ENCODE data around the gene RBFOX1. TPM values are rescaled to one million over a fixed set of nuclear protein-coding genes. Genes with fewer than 3 reads are reported as not detected.

RBFOX1 gene
- total and polyA plus RNA-seq, 10 of the 15 experiments (the other 5 are each of a cell fraction or from before 2014, with no cell fraction given) = 0.87 TPM; not detected in 9

DNA sequence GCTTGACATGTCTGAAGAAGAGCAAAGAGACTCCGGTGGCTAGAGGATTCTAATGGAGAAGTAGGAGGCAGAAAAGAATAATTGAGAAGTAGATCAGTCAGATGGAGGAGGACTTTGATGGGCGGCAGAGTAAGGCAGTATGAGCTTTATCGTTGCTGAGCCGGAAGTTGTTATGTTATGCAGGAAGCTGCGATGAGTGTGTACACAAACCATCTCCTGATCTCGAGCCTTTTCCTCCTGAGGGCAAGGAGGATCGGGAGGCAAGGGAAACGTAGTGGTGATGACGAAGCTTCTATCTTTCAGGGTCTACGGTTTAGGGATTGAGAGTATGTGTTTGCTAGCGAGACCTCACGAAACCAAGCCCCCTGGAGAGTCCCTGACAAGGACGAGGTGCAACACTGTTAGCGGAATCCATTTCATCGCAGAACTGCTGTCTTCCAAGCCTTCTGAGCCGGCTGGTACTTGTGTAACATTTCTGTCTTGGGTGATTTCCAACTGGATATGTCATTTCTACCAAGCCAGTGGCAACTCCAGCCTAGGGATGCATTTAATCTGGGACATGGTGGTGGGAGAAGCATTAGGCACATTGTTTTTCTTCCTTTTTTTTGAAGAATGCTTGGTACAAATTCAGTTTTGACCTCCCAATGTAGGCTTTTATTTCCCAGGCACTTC lies 45.5 kb downstream of the RBFOX1 start:
- ChIA-PET SMC1A (ENCODE audit: uncharacterized antibody, unreplicated experiment) (no interaction called here), CTCF (no interaction called here), RAD21 (ENCODE audit: unreplicated experiment) (no interaction called here), POLR2A (no interaction called here)
- Histone ChIP-seq H3K79me2 (ENCODE audit: control insufficient read depth, insufficient read depth, low read length) (no peaks in the 10 kb centered on the region), H3K36me3 (ENCODE audit: control insufficient read depth in 2 of 2, insufficient read depth in 2 of 2, low read length in 1 of 2) (no peaks in the 10 kb centered on the region), H3K4me1 (ENCODE audit: control insufficient read depth, insufficient read depth, low read length) (no peaks in the 10 kb centered on the region), H3K4me3 (no peak overlapping the region), H3K9me3 (replicated peaks; ENCODE audit: control insufficient read depth, insufficient read depth, low read length) (no peaks in the 10 kb centered on the region; the same call in 2 of the 3 replicates), H4K20me1 (ENCODE audit: control insufficient read depth, insufficient read depth) (no peaks in the 10 kb centered on the region), H3K27ac (ENCODE audit: control insufficient read depth, insufficient read depth) (no peak overlapping the region), H3K4me2 (ENCODE audit: control insufficient read depth, insufficient read depth) (no peak overlapping the region), H2AFZ (ENCODE audit: control insufficient read depth, low read depth, low read length) (no peak overlapping the region), H3K27me3 (replicated peaks in 1 of 2; ENCODE audit: control insufficient read depth in 2 of 2, insufficient read depth in 2 of 2, low read length in 1 of 2) (no peaks in the 10 kb centered on the region), H3K9ac (ENCODE audit: control insufficient read depth, insufficient read depth, low read length) (no peak overlapping the region)
- no peak for TF ChIP-seq IKZF2 (IDR thresholded peaks at IDR 0.05)
- no peak for TF ChIP-seq TCF7 (IDR thresholded peaks at IDR 0.05; ENCODE audit: borderline replicate concordance)
- TF ChIP-seq IRF4 (IDR thresholded peaks at IDR 0.05; ENCODE audit: low read depth, low read length) = no peak
- no peak for TF ChIP-seq KAT2A (conservative IDR thresholded peaks at IDR 0.05; ENCODE audit: control insufficient read depth, low read depth, low read length)
- no peak for TF ChIP-seq ETV6 (conservative IDR thresholded peaks at IDR 0.05 in 1 of 2, IDR thresholded peaks at IDR 0.05 in 1 of 2; ENCODE audit: borderline replicate concordance in 1 of 2, low read depth in 1 of 2)
- TF ChIP-seq CREM (IDR thresholded peaks at IDR 0.05; ENCODE audit: low read depth) = no peak
- TF ChIP-seq BHLHE40 (IDR thresholded peaks at IDR 0.05; ENCODE audit: borderline replicate concordance in 1 of 2, low read depth in 2 of 2, low read length in 1 of 2) = no peak
- no peak for TF ChIP-seq MTA3 (IDR thresholded peaks at IDR 0.05; ENCODE audit: borderline replicate concordance, low read length)
- TF ChIP-seq, protein P1, sequence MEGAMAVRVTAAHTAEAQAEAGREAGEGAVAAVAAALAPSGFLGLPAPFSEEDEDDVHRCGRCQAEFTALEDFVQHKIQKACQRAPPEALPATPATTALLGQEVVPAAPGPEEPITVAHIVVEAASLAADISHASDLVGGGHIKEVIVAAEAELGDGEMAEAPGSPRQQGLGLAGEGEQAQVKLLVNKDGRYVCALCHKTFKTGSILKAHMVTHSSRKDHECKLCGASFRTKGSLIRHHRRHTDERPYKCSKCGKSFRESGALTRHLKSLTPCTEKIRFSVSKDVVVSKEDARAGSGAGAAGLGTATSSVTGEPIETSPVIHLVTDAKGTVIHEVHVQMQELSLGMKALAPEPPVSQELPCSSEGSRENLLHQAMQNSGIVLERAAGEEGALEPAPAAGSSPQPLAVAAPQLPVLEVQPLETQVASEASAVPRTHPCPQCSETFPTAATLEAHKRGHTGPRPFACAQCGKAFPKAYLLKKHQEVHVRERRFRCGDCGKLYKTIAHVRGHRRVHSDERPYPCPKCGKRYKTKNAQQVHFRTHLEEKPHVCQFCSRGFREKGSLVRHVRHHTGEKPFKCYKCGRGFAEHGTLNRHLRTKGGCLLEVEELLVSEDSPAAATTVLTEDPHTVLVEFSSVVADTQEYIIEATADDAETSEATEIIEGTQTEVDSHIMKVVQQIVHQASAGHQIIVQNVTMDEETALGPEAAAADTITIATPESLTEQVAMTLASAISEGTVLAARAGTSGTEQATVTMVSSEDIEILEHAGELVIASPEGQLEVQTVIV (IDR thresholded peaks at IDR 0.05; ENCODE audit: borderline replicate concordance, partially characterized antibody) = no peak
- no peak for TF ChIP-seq RELA (IDR thresholded peaks at IDR 0.05; ENCODE audit: borderline replicate concordance, partially characterized antibody)
- TF ChIP-seq RB1 (IDR thresholded peaks at IDR 0.05; ENCODE audit: borderline replicate concordance) = no peak
- in situ Hi-C loops (cut with MboI) = no loop called here
- ATAC-seq (no peak), FAIRE-seq (no peak), DNase-seq (ENCODE audit: low read depth, low spot score) (no peak)
- 25% methylated on average over 16 of the region's 16 CpGs for WGBS (ENCODE audit: insufficient coverage, insufficient replicate concordance, low lambda C conversion rate, missing lambda C conversion rate)
- intact Hi-C loops (cut with micrococcal nuclease; ENCODE audit: unreplicated experiment) = no loop called here
- BruUV-seq (replicated peaks) = no TSS peak

Measured in GM12878 (cell line).